Mesenteric fat pad (tissue), 1 donor: ENCODE measurements around the gene FKRP. TPM values are rescaled to one million over a fixed set of nuclear protein-coding genes. Genes with fewer than 3 reads are reported as not detected.
"Not testable (repeated sequence)": the region's sequence is repeated elsewhere in the genome, so short reads cannot be mapped to it uniquely, and the experiment has no call there.

Experiments used
- DNase-seq: peaks from one replicate; pipeline ENCODE4 v3.0.0-alpha.2; 2020; ENCODE audit warnings: low spot score
- total RNA-seq: library from RNA; stranded (reverse); fragmentation: NEBNext Ultra II Directional; extraction: Animal tissue kit (Norgen Biotek cat#: 25700); gene quantifications from one replicate; pipeline ENCODE4 v1.2.1, GENCODE V29; 2021
- donor health status: DM: yes; HTN: yes; CAD: no.

Gene FKRP
- total RNA-seq, 1 donor from 2014 or later, result 13.2 TPM

- DNase-seq, result no peak
These were observed 10.1 kb downstream of the FKRP start for GRCh38 chr19:46755853-46756543.

DNA sequence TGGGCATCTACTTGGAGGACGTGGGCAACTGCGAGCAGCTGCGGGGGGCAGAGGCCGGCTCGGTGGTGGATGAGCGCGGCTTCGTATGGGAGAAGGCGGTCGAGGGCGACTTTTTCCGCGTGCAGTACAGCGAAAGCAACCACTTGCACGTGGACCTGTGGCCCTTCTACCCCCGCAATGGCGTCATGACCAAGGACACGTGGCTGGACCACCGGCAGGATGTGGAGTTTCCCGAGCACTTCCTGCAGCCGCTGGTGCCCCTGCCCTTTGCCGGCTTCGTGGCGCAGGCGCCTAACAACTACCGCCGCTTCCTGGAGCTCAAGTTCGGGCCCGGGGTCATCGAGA lies 10.7 kb downstream of the FKRP start:
- no peak for DNase-seq

- no peak for DNase-seq
These were observed 13.3 kb downstream of the FKRP start for GRCh38 chr19:46759206-46759605.

GRCh38 chr19:46759817-46760333 lies 14.0 kb downstream of the FKRP start:
- DNase-seq, result no peak

GRCh38 chr19:46760363-46760762 lies 14.5 kb downstream of the FKRP start:
- no peak for DNase-seq

DNA sequence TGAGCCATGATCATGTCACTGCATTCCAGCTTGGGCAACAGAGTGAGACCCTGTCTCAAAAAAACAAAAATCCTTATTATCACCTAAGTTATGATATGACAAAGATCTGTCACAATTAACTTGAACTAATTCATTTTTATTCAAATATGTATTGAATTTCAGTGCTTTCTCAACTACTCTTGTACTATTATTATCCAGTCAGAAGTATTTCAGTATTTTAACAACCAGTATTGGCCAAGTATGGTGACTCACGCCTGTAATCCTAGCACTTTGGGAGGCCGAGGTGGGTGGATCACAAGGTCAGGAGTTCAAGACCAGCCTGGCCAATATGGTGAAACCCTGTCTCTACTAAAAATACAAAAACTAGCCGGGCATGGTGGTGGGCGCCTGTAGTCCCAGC lies 15.0 kb downstream of the FKRP start:
- not testable (repeated sequence) for DNase-seq

GRCh38 chr19:46761418-46761831 lies 15.6 kb downstream of the FKRP start:
- no peak for DNase-seq

GRCh38 chr19:46762245-46762890 lies 16.5 kb downstream of the FKRP start:
- no peak for DNase-seq

DNA sequence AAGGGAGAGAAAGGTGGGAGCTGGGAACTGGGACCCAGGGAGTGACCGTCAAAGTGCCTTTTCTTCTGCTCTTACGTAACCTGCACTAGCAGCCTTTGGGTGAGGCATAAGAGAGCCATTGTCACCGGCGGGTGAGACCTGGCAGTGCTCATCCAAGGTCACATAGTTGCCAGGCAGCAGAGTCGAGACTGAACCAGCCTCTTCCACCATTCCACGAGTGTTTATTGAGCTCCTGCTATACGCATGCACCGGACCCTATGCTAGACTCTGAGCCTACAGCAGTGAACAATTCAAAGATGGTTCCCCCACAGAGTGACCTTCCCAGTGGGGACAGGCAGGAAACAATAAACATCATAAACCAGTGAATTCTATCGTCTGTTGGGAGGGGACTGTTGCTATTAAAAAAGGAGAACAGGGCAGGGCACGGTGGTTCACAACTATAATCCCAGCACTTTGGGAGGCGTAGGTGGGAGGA lies 19.0 kb downstream of the FKRP start:
- no peak for DNase-seq

- DNase-seq, result no peak
These were observed 20.9 kb downstream of the FKRP start for GRCh38 chr19:46766569-46767317.

DNA sequence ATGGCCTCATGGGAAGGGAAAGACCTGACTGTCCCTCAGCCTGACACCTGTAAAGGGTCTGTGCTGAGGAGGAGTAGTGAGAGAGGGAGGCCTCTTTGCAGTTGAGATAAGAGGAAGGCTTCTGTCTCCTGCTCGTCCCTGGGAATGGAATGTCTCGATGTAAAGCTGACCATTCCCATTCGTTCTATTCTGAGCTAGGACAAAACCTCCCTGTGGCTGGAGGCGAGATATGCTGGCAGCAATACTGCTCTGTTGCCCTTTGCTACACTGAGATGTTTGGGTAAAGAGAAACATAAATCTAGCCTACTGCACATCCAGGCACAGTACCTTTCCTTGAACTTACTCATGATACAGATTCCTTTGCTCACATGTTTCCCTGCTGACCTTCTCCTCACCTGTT lies 22.9 kb downstream of the FKRP start:
- not testable (repeated sequence) for DNase-seq

DNA sequence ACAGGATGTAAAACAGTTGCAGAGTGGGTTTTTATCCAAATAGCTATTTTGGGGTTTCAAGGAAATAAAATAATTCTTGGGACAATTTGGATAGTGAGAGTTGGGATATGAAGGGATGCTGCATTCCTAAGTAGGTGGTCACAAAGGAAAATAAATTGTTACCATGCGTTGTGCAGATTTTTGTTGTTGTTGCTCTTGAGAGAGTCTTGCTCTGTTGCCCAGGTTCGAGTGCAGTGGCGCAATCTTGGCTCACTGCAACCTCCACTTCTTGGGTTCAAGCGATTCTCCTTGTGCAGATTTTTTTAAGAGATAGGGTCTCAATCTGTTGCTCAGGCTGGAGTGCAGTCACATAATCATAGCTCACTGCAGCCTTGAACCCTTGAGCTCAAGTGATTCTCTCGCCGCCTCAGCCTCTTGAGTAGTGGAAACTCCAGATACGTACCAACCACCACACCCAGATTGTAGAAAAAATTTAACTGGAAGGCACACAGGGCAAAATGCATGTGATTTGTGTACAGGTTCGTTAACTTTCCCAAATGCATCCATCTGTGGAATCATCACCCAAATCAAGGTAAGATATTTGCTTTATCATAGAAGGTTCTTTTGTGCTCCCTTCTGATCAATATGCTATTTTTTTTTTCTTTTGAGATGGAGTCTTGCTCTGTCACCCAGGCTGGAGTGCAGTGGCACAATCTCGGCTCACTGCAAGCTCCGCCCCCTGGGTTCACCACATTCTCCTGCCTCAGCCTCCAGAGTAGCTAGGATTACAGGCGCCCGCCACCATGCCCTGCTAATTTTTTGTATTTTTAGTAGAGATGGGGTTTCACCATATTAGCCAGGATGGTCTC lies 26.5 kb downstream of the FKRP start:
- DNase-seq, result no peak

- no peak for DNase-seq
These were observed 27.2 kb downstream of the FKRP start for GRCh38 chr19:46773018-46773399.

DNA sequence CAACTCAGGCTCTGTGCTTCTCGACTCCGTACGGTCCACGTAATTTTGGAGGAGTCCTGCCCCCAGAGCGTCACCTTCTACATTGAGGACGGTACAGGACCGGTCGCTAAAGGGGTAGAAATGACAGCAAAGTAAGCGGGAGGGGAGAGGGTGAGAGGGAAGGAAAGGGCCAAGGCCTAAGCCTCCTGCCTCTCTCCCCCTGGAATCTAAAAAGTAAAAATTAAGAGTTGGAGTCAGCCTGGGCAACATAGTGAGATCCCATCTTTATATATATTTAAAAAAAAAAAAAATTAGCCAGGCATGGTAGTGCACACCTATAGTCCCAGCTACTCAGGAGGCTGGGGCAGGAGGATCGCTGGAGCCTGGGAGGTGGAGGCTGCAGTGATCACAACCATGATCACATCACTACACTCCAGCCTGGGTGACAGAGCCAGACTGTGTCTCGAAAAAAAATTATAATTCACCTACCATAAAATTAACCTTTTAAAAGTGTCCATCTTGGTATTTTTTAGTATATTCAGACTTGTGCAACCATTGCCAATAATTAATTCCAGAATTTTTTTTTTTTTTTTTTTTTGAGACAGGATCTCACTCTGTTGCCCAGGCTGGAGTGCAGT lies 29.9 kb downstream of the FKRP start:
- DNase-seq, result no peak

- DNase-seq, result no peak
These were observed 31.4 kb downstream of the FKRP start for GRCh38 chr19:46776927-46777911.

DNA sequence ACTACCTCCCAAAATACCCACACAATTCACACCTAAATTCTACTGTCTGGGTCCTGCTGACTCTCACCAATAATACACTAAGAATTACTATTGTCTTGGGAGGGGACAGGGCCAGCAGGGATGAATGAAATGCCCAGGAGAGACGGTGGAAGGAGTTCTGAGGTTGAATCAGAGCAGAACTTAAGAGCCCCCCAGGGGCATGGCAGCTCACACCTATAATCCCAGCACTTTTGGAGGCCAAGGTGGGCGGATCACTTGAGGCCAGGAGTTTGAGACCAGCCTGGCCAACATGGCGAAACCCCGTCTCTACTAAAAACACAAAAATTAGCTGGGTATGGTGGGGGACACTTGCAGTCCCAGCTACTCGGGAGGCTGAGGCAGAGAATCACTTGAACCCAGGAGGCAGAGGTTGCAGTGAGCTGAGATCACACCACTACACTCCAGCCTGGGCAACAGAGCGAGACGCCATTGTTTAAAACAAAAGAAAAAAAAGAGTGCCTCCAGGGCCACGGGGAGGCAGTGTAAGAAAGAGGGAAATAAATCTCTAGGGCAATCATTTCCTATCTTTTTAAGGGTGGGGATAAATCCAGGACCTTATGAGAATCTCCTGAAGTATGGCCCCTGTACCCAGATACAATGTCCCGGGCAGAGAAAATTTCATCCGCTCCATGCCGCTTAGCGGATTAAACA lies 32.2 kb downstream of the FKRP start:
- not testable (repeated sequence) for DNase-seq

DNA sequence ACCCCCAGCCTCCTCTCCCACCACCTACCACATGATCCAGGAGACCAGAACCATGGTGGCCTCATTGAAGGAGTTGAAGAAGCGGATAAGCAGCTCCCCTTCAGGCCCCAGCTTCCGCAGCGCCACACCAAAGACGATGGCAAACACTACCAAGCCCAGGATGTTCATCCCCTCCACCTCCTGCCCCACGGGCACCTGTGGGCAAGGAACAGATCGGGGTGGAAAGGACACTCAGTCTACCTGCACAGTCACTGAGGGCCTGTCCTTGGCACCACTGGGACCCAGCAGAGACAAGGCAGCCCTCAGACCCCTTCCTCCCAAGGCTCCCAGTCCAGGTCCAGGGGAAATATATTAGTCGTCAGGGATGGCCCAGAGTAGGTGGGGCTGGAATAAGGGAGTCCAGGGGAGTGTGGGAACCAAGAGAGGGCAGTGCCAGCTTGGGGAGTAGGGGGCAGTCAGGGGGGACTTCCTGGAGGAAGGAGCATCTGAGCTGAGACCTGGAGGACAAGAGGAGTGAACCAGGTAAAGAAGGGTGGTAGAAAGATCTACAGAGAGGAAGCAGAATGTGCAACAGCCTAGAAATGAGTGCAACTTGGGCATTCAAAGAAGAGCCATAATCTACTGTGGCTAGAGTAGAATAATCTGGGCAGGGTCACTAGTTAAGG lies 36.6 kb downstream of the FKRP start:
- no peak for DNase-seq

- DNase-seq, result no peak
These were observed 37.8 kb downstream of the FKRP start for GRCh38 chr19:46783670-46784069.
